NCI-H146 (cell line): ENCODE data around the gene TGM4.
"Not testable (repeated sequence)": the region's sequence is repeated elsewhere in the genome, so short reads cannot be mapped to it uniquely, and the experiment has no call there.

Source experiments
- DNase-seq: peaks from one replicate; lab custom pipeline; 2025; lab: John Stamatoyannopoulos, UW

The TGM4 gene

DNA sequence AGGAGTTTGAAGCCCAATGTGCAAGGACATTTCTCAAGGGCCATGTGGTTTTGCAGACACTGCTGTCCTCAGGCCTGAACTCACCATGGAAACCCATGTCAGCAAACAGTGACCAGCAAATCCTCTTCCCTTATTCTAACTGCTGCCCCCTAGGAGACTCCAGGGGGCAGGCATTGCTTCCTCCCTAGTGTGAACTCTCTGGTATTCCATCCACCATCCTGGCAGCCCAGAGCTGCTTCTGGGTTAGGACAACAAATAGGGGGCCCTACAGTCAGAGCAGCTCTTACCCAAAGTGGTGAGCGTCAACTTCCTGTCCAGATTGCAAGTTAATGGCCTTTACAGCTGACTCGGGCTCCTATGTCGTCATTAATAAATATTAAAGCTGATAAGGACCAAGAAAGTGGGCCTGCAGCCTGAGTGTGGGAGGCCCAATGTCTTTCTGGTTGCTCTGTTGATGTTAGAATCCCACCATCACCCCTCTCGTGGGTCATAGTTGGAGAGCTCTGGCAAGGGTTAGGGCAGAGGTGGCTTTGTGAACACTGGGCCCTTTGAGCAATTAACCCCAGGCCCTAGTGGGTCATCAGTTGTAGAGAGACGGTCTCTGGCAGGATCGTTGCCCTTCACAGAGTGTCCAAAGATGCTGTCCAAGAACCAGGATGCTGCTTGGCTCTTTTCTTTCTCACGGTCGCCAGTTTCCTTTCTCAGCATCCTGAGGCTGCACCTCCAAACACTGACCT lies 41.5 kb downstream of the TGM4 start:
- DNase-seq: no peak

DNA sequence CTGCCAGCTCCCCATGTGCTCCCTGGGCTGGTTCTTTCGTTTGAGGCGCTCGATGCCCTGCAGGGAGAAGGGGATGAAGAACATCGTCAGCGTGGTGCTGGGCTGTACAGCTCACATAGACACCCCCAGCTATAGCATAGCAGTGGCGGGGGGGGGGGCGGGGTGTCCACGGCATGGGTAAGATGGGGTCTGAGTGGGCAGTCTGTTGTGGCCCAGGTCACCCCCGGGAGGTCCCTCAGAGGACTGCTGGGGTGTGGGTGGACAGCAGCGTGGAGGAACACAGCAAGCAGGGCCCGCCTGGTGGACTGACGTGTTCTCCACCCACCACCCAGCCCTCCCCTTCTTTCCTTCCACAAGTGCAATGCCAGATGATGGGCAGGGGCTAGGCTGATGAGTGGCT lies 43.7 kb downstream of the TGM4 start:
- DNase-seq: no peak

DNA sequence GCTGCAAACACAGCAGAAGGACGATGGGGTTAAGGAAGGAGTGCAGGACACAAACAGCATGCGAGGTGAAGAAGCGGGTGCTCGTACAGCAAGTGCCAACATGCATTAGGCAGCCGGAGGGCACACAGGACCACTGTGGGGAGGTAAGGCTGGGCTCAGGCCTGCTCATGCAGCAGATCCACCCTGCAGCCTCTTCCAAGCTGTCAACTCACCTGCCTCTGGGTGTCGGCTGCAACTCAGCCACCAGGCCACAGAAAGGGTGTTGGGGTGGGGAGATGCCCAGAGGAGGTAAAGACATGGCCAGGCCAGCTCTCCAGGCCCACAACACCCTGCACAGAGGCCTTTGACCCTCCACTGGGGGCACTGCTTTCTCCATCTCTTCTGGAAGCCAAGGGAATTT lies 44.2 kb downstream of the TGM4 start:
- no peak for DNase-seq

DNA sequence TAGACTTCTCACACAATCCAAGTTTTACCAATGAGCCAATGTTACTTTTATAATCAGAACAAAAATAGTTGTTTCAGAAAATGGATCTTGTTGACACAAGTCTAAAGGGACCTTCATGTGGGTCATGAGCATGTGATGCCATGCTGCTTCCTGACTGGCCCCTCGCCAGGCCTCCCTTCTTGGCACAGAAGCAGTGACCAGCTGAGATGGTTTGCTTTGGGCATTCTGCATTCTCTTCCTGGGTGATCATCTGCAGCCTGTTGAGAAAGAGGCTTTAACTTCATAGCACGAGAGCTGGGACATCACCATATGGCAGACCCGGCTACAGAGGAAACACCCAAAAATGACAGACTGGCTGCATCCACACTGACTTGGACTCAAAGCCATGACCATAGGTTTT lies 45.7 kb downstream of the TGM4 start:
- no peak for DNase-seq

DNA sequence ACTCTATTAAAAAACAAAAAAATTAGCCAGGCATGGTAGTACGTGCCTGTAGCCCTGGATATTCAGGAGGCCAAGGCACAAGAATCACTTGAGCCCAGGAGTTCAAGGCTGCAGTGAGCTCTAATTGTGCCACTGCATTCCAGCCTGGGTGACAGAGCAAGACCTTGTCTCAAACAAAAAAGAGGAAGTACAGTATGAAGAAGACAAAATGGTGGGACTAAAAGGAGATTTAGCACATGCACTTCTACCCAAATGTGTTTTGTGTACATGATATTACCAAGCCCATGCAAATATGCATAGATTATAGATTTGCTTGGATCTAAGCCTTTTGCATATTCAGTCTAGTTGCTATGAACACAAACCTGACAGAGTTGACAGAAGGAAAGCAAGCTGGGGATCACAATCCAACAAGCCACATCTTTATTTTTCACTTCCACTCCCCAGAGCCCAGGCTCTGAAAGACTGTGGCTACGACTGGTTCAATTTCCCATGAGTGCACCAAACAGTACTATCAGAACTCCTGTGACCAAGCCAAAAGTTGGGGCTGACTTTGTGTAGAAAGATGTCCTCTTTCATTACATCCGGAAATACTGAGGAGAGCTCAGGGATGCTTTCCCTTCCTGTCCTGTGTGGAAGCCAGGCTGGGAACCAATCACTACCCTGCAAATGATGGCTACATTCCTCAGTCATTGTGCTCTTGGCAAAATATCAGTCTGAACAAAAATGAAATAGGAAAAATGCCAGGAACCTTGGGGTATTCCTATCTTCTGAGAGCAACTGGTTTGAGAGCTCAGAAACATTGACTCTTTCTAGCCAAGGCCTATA lies 49.4 kb downstream of the TGM4 start:
- no peak for DNase-seq

DNA sequence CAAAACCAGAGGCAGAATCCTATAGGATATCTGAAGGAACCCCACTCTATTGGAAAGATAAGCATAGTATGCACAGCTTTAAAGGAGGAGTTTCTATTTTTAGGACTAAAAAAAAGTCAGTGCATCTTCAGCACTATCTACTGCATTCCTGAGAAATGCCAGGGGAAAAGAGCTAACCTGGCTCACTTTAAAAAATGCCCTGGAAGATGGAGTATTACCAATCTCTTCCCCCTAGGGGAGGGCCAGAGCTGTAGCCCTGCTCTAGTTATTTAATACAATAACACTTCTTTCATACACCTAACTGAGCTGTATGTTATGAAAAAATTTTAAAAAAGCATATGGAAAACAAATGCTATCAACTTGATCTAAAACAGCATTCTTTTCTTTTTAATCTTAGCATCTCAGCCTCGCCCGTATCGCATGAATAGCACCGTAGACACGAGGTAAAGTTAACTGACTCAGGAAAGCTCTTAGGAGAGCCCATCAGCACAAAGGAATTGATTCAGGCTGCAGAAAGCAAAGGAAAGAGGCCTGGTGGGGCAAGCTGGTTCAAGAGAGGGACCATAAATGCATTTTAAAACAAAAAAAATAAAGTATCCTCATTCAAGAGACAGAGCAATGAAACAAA lies 50.2 kb downstream of the TGM4 start:
- no peak for DNase-seq

DNA sequence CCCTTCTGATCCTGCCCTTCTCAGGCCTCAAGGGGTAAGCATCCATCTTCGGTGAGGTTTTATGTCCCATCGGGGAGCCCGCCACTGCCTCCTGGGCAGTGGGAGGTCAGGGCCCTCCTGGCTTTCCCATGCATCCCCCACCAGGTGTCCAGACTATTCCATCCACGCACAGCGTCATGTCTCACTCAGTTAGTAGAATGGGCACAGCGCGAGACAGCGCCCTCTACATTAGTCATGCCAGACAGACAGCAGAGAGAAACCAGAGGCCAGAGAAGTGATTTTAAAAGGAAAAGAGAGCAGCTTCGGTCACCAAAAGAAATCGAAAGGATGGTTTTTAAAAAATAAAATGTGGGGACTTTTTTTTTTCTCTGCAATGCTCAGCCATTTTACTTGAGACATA lies 51.8 kb downstream of the TGM4 start:
- DNase-seq: no peak

DNA sequence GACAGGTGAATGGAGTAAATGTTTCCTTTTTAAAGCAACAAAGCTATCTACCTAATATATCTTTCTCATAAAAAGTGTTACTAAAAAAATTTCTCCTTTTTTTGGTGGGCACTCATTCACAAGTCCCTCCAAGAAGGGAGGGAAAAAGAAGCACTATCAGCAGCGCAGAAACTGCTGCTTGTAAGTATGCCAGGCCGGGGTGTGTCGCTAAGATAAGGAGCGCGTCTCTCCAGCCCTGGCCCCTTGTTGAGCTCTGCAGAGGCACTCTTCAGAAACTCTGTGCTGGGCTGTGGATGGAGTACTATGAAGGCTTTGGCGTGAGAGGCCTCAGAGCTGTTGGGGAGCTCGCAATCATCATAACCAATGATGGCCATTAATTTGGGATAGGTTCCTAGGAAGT lies 52.5 kb downstream of the TGM4 start:
- DNase-seq: no peak

DNA sequence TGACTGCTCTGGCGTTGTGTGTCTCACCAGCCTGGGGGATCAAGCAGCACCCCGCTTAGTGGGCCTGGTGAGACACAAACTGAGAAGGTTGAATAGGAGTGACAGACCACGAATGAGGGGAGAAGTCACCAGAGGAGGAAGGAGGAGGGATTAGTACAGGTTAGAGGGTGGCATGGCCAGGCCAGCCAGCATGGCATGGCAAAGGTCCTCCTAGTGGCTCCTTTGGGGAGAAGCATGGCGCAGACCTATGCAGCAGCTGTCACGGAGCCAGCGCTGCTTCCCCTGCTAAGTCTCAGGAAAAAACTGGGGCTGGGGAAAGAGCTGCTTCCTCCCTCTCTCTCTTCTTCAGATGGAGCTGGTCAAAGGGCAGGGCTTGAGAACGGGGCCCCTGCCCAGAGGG lies 53.0 kb downstream of the TGM4 start:
- DNase-seq: no peak

DNA sequence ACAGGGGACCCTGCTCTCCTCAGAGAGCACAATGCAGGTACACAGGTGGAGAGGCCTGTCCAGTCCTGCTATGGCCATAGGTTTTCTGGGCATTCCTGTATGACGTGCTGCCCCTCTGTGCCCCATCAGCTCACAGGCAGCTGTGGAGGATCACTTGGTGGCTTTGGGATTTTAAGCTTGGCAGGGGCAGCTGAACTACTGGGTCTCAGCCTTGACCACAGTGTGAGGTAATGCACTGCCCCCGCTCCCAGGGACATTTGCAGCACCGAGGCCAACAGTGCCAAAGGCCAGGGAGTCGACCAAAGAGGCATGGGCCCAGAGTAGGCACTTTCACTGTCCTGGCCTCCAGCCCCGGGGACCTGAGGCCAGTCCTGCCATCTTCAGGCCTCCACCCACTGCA lies 55.4 kb downstream of the TGM4 start:
- DNase-seq: no peak

DNA sequence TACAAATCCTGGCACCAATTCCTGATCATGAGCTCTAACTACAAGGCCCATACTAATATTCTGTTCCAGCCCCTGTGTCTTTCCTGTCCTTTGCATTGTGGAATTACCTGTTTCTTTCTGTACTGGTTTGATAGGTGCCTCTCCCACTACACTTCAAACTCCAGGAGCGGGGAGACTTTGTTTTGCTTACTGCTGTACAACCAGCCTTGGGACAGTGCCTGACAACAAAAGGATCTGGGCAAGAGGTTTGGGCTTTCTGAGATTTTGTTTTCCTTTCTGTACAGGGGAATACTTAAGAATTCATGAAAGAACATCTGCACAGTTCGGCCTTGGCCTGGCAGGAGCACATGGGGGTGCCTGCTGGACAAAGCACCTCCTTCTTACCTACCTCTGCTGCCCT lies 56.5 kb downstream of the TGM4 start:
- no peak for DNase-seq

DNA sequence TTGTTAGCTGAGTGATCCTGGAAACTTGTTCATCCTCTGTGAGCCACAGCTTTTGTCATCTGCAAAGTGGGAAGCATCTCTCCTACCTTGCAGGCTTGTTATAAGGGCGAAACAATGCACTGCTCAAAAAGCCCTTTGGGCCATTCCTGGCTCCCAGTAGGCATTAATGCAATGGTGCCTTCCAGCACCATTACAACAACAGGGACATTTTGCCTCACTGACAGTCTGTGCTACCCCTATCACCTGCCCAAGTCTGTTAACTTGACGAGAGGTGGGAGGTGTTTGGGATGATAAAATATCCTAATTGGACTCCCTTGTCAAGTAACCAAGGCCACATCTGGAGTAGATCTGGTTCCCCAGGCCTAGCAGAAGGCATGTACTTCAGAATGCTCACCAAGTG lies 57.4 kb downstream of the TGM4 start:
- DNase-seq: no peak

DNA sequence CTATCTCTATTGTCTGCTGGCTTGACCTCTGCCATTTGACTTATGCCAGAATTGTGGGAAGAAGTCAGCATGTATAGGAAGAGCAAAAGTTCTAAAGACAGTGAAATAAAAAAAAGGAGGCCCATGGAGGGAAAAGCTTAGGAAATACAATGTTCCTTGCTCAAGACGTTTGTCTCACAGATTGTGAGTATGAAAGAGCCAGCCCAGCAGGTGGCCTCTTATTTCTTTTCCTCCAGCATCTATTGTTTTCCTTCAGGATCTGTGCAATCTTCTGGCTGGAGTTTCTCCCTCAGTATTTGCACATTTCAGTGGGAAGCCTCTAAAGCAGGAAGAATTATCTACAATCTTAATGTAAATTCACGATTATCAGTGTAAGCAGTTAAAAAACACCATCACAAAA lies 57.9 kb downstream of the TGM4 start:
- no peak for DNase-seq

DNA sequence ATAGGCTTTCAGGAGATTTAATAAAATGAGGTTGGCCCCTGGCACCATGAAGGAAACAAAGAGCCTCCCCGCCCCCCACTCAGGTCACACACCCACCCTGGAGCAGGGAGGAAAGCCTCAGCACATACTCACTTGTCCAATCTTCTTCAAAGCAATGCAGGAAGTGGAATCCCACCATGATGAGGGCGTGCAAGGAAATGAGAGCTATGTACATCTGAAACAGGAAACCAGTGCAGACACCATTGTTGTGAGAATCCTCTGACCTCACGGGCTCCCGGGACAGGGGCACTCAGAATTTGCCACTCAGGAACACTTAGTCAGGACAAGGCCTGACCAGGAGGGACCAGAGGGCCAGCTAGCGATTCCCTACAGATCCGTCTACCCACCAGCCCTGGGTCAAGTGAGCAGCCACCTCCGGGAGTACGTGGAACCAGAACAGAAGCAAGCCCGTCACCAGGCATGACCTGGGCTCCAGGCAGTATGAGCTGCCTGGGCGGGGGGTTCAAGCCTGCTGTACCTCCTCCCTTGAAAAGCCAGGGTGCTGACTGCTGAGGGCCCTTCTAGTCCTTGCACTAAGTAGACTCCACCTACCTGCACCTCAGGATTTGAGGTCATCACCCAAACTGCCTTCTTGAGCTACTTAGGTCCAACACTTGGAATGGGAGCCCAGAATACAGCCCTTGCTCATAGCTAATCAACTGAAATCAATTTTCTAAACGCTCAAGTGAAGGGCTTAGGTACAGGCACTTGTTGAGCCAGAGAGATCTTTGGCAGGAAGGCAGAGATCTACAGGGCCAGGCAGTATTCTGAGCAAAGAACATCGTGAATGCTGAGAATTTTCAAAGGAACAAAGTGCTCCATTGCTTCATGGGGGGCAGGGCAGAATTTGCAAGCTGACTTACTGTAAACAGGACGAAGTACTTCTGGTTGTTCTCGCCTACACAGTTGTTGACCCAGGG lies 58.9 kb downstream of the TGM4 start:
- no peak for DNase-seq

DNA sequence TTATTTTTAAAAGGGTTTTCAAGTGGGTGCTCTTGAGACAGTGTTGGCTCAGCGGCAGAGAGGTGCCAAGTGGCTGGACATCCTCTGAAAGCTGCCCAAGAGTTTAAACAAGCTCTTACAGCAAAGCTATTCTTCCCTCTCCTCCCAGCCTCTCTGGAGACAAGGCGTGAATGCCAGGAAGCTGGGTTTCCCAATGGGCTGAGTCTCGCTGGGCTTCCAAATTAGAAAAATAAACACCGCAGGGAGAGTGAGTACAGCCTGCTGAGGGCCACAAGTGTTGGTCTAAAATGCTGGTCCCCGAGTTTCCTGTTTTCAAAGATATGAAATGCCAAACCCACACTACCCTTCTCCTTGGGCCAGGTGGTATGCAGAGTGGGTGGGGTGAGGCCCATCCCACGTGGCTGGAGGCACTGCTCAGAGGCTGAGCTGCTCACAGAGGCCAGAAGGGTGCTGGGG lies 65.2 kb downstream of the TGM4 start:
- no peak for DNase-seq

DNA sequence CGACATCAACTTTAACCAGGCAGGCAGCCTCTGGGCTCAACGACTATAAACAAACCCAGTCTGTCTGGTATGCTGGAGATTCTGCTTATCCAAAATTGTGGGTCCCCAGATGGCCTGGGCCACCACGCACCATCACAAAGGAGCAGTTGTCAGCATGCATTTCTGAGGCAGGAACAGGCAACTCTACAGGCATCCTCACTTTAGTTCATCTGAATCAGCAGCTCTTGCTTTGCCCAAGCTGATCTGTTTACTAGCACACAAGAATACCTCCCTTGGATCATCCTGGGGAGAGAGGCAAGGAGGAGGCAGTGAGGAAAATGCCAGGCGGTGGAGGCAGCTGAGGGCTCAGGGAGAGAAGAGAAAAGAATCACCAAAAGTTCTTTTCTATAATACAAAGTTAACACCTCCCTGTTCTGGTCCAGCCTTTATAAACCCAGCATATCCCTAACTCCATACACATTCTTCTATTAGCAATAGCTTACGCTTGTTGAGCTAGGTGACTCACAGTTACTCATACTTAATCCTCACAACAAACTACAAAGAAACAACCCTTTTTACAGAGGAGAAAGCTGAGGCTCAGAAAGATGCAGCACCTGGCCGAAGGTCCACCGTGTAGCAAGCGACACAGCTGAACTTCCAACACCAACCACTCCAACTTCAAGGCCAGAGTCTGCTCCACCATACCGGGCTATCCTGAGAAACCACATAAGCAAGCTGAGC lies 68.0 kb downstream of the TGM4 start:
- DNase-seq: no peak

DNA sequence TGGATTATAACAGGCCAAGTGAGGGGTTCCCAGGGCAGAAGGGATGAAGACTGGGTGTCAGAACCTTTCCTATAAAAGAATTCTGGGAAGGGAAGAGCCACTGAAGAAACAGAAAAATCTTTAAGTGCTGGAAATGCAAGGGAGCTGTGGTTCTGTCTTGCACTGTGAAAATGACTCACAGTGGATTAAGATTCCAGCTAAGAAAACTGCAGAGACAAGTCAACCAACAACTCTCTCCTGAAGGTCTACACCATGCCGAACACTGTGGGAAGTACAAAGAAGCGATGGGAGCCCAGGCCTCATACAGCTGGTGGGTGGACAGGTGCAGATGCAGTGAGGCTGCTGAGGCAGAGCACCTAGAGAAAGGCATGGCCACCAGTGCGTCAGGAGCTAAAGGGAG lies 73.8 kb downstream of the TGM4 start:
- no peak for DNase-seq

DNA sequence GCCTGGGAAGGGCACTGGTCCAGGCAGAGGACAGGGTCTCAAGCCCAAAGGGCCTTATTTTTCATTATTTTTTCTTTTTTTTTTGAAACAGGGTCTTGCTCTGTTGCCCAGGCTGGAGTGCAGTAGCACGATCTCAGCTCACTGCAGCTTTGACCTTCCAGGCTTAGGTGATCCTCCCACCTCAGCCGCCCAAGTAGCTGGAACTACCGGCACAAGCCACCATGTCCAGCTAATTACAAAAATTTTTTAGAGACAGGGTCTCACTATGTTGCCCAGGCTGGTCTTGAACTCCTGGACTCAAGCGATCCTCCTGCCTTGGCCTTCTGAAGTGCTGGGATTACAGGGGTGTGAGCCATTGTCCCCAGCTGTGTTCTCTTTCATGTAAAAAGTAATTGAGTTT lies 75.4 kb downstream of the TGM4 start:
- not testable (repeated sequence) for DNase-seq

DNA sequence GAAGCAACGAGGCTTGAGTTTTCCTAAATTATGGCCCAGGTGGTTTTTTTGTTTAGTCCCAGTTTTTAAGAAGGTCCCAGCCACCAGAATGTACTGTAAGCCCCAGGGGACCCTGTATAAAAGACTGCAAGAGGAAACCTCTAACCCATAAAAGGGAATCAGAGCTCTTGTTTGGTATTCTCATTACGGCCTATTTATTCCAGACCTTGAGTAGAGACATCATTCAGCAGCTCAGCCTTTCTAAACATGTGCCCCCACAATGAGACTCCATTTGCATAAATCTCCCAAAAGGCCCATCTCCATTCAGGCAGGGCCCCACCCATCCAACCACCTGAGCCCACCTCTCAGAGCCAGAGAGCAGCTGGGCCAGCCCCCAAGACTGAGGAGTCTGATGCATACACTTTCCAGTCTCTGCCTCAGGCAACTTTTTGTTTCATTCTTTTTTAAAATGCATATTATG lies 75.9 kb downstream of the TGM4 start:
- DNase-seq: no peak

DNA sequence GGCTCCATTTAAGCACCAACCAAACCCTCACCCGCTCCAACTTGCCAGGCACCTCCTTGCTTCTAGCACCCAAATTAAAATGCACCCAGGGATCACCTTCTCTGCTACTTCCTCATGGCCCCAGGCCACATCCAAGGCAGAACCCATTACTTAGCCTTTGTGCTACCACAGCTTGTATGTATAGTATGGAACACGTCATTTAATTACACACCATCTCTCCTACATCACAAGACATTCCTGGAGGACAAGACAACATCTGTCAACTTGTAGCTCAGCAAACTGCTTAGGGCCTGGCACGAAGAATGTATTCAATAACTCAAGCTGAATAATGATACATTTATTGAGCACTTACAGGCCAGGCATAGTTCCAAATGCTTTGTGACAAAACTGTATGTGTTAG lies 78.3 kb downstream of the TGM4 start:
- DNase-seq: no peak

DNA sequence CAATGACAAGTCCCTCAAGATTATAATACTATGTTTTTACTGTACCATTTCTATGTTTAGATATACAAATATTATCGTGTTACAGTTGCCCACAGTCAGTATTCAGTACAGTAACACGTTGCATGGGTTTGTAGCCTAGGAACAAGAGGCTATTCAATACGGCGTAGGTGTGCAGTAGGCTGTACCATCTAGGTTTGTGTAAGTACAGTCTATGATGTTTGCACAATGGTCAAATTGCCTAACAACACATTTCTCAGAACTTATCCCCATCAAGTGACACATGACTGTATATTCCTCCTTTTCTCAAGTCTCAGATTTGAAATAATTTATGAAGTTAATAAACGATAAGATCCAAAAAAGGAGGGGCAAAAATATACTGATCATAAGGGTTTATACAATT lies 79.9 kb downstream of the TGM4 start:
- no peak for DNase-seq
